ENCODE results near the gene LAMTOR1.

Gene LAMTOR1

DNA sequence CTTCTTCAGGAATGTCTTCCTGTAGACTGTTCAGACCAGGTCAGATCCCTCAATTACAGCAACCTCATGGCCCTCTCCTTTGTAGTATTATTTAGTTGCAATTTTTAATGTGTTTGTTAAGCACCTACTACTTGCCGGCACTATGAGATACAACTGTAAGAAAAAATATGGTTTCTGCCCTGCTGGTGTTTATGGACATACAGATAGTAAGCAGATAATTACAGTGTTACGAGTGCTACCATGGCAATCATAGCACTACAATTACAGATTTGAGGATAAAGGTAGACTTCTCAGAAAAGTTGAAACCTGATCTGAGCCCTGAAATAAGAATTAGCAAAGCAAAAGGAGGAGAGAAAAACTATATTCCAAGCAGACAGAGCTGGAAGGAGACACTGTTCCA is 19.7 kb downstream of the LAMTOR1 start:
- no peak for DNase-seq (ENCODE audit: extremely low read depth in 1 of 2, low read depth in 1 of 2)

DNA sequence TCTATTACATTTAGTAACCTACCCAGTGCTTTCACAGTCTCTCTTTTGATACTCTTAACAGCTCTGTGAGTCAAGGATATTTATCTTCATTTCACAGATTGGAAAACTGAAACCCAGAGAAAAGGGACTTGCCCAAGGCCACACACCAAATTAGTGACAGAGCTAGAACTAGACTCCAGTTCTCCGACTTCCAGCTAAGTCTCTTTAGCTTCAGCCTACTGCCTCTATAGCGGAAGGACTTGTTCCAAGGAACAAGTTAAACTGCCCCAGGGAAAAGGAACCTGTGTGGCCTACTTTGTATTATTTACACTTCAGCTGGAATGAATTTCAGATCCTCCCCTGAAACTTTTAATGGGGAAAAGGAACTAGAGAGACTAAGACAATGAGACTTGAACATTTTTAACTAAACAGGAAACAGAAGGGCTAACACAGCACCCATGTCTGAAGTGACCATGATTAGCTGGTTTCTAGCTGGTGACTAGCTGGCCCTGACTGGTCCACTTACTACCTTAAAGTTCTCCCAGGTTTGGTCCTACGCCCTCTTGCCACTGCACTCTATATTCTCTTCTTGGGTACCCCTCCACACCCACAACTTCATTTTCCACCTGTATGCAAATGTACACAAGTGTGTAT is 21.2 kb downstream of the LAMTOR1 start:
- no peak for DNase-seq (ENCODE audit: extremely low read depth in 1 of 2, low read depth in 1 of 2)

DNA sequence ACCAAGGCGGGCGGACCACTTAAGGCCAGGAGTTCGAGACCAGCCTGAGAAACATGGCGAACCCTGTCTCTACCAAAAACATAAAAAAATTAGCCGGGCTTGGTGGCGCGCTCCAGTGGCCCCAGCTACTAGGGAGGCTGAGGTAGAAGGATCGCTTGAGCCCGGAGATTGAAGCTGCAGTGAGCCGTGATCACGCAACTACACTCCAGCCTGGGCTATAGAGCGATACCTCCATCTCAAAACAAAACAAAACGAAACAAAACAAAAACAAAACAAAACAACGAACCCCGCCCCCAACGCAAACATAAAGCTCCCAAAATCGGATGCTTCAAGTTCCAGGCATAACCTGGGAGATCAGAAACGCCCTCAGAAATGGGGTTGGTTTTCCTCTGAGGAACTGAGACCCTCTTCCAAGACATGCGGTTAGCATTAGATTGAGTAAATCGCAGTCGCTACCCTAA is 21.9 kb downstream of the LAMTOR1 start:
- DNase-seq (ENCODE audit: extremely low read depth in 1 of 2, low read depth in 1 of 2), result no peak

DNA sequence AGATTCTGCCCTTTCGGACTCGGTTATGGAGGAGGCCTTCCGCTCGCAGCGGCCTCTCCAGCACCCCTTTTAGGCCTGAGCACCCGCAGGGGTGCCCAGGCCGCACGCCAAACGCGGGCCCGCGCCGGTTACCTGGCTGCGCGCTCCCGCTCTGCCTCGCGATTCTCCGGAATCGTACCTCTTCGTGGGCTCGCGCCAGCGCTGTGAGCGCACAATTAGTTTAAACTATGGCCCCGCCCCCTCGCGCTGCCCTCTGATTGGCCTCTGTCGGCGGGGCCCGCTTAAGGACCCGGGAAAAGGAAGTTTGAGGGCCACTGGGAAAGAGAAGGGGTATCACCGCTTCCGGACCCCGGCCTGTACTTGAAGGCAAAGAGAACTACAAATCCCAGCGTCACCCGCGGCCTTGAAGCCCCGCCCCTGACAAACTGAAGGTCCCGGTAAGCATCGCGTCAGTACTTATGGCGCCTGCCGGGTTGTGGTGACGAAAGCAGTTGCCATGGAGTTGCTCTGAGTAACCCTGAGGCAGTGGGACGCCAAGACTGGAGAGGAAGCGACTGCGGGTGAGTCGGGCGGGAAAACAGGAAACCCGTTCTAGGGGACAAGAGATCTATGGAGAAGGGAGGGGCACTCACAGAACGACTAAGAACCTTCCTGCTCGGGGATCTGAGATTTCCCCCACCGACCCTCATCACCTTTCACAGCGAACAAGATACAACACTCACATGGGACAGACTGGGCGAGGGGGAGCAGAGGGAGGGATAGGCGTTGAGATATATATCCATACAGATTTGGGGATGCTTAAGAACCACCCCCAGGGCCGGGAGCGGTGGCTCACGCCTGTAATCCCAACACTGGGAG is 22.5 kb downstream of the LAMTOR1 start, which contains the start of the genes LRRC51 and NUMA1:
Gene LRRC51, plus strand, starts transcription at position 525 of the 858 bp plus-strand sequence. CDS start 8,234 bp downstream, outside the sequence.
Gene NUMA1, minus strand, starts transcription at position 217 of the 858 bp plus-strand sequence. CDS start 44,599 bp downstream, outside the sequence.
- DNase-seq (ENCODE audit: extremely low read depth in 1 of 2, low read depth in 1 of 2), result peak; percentile 95 to 99

GRCh38 chr11:72079819-72080325 is 23.2 kb downstream of the LAMTOR1 start:
- no peak for DNase-seq (ENCODE audit: extremely low read depth in 1 of 2, low read depth in 1 of 2)

- DNase-seq (ENCODE audit: extremely low read depth in 1 of 2, low read depth in 1 of 2), result no peak
Observed at GRCh38 chr11:72078477-72078876, 24.6 kb downstream of the LAMTOR1 start.

DNA sequence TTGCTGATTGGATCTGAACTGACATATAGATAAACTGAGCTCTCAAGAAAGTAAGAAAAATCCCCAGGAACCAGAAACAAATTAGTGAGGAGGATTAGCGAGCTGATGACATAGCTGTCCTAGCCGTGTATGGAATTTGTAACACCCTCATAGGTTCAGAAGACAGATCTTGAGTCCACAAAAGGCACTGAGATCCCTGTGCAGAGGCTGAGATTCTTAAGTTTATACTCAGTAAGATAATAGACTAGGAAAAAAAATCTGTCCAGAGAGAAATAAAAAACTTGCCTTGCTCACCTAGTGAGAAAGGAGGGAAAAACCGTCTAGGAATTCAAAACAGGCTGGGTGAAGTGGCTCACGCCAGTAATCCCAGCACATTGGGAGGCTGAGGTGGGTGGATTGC is 27.3 kb downstream of the LAMTOR1 start:
- no peak for DNase-seq (ENCODE audit: extremely low read depth in 1 of 2, low read depth in 1 of 2)

DNA sequence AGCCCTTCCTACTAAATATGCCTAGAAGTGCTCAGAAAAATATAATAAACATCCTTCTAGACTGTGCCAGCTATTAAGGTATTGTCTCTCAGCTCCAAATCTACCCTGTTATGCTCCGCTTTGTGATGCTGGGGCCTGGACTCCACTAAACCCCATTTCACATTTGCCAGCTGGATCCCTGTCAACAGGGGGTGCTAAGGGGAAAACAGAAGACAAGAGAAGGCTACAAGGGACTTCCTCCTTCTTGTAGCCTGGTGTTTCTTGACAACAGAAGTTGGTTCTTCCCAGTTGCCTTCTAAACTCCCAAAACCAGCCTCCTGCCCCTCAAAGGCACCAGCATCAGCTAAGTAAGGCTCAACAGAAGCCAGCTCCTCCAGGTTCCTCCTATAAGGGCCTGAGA is 28.0 kb downstream of the LAMTOR1 start:
- DNase-seq (ENCODE audit: extremely low read depth in 1 of 2, low read depth in 1 of 2), result no peak

- DNase-seq (ENCODE audit: extremely low read depth in 1 of 2, low read depth in 1 of 2), result no peak
Observed at GRCh38 chr11:72072348-72072747, 30.7 kb downstream of the LAMTOR1 start.

GRCh38 chr11:72070491-72070890 is 32.6 kb downstream of the LAMTOR1 start:
- DNase-seq (ENCODE audit: extremely low read depth in 1 of 2, low read depth in 1 of 2), result no peak

DNA sequence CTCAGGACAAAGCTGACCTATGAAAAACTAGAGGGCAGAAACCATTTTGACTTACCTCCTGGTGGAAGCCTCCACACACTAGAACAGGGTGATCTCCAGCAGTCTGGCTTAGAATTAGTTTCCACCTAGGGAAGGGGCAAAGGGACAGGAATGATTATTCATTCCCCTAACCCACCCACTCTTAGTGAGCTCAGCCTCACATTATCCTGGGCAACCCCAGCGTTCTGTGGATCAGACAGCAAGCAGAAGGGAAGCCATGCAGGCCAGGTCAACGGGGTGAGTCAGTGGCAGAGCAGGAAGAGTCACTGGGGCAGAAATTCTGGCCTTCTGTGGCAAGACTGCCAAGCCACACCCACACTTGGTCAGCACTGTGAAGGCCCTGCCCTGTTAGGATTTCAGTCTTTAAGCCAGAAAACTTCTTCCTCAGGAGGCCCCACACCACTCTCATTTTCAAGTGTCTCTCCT is 33.3 kb downstream of the LAMTOR1 start:
- no peak for DNase-seq (ENCODE audit: extremely low read depth in 1 of 2, low read depth in 1 of 2)

DNA sequence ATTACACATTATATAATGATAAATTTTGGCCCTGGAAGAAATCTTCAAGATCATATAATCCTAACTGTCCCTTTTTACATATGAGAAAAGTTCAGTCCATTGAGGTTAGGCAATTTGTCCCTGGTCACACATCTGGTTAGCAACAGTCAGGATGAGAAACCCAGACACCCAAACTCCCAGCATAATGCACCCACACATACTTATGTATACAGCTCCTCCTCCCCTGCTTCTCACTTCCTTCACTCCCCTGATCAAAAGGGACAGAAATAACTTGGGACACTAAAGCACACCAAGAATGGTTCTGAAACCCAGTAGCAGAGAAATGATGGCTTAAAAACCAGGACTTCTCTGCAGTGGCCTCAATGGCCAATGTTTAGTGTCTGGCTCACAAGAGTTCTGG is 33.9 kb downstream of the LAMTOR1 start:
- no peak for DNase-seq (ENCODE audit: extremely low read depth in 1 of 2, low read depth in 1 of 2)

- DNase-seq (ENCODE audit: extremely low read depth in 1 of 2, low read depth in 1 of 2), result no peak
Observed at GRCh38 chr11:72067676-72068075, 35.4 kb downstream of the LAMTOR1 start.

DNA sequence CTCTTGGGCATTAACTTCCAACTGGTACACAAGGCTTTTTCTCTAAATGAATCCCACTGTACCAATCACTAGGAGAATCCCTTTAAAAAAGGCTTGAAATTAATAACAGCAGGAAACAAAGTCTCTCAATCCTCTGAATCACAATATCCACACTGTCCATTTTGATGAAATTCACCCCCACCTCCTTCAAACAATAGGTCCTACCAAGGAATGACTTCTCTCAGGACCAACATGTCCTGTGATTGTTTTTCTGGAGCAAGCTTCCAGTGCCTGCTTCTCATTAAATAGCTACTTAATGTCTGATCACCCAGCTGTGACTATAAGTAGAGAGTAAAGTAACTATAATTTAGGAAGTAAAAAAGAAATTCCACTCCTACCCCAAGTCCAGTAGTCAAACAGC is 35.8 kb downstream of the LAMTOR1 start:
- DNase-seq (ENCODE audit: extremely low read depth in 1 of 2, low read depth in 1 of 2), result no peak

GRCh38 chr11:72066855-72067254 is 36.2 kb downstream of the LAMTOR1 start:
- no peak for DNase-seq (ENCODE audit: extremely low read depth in 1 of 2, low read depth in 1 of 2)

DNA sequence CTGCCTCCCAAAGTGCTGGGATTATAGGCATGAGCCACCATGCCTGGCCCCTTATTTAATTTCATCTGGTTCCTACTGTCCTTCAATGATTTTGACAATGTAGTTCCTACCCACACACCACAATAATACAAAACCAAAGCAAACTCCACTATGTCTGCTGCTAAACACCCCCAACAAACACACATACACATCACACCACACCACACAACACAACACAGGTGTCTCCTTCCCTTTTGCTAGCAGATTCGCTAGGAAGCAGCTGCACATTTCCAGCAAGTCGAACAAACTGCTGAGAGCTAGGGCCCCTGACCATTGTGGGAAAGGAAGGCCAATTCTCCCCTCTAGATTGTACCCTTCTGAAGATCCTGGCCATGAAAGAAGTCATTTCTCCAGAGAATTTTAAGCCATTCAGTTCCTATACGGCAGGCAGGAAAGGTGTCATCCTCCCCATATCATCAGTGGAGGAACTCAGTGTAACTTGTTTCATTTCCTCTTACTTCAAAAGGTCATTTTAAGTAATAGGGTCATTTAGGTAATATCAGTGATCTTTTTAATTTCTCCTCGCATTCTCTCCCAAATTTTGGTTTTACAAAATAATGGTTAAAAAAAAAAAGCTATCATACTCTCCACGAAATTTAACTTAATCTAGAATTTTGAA is 41.2 kb downstream of the LAMTOR1 start:
- DNase-seq (ENCODE audit: extremely low read depth in 1 of 2, low read depth in 1 of 2), result no peak

DNA sequence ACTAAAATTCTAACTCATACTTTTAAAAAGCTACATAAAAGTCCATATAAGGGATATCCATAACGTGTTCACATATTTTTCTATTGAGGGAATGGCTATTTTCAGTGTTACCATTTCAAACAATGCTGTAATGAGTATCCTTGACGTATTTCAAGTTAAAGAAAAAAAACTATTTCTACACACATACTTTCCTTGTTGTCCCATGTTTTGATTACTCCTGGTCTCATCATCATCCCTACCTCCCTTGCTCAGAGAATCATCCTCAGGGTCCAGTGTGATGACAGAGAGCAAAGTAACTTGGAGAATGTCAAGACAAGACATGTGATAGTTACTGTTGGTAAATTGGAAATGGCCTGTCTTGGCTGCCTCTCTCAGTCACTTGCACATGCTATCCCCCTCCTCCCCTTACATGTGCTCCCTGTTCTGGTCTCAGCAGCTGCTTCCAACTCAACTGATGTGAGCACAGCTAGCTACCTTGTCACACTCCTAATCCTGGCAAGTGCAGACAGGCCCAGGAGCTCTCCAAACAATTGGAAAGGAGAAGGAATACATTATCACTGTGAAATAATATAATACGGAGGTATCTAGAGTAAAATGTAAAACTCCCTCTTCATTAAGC is 44.6 kb downstream of the LAMTOR1 start:
- no peak for DNase-seq (ENCODE audit: extremely low read depth in 1 of 2, low read depth in 1 of 2)

DNA sequence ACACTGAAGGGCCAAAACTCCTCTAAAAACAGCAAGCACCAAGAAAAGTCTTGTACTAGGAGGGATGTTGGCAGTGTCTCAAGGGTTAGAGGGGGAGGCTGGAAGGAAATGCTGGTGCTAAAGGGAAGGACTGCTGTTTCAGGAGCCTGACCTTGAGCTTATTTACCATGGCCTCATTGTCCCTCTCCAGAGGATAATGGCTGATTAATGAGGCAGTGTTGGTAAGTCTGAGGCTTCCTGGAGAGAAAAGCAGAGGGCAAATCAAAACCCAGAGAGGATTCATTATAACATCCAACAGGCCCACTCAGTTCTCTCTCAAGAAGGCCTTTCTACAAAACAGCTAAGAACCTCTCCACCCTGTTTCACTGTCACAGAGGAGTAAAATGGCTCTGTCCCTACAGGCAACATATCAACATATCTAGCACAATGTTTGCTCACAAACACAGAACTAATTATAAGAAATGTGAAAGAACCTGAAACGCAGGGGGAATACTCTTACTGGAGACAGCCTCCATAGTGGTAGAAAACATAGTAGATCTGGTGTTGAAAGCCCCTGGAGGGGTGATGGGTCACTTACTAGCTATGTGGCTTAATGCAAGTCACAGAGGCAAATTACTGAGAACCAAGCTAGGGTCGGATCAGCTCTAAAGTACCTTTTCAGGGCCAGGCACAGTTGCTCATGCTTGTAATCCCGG is 54.2 kb downstream of the LAMTOR1 start:
- no peak for DNase-seq (ENCODE audit: extremely low read depth in 1 of 2, low read depth in 1 of 2)

Measured in activated CD8-positive, alpha-beta memory T cell treated with anti-CD3 and anti-CD28 coated beads for 1 hour (primary cell).